Measurements from ENCODE around the gene TNK2. TPM values are rescaled to one million over a fixed set of nuclear protein-coding genes. Genes with fewer than 3 reads are reported as not detected.
"Not testable (repeated sequence)": the region's sequence is repeated elsewhere in the genome, so short reads cannot be mapped to it uniquely, and the experiment has no call there.

The TNK2 gene
- total RNA-seq, result 100 to 1,000 TPM; 150 to 177 TPM

DNA sequence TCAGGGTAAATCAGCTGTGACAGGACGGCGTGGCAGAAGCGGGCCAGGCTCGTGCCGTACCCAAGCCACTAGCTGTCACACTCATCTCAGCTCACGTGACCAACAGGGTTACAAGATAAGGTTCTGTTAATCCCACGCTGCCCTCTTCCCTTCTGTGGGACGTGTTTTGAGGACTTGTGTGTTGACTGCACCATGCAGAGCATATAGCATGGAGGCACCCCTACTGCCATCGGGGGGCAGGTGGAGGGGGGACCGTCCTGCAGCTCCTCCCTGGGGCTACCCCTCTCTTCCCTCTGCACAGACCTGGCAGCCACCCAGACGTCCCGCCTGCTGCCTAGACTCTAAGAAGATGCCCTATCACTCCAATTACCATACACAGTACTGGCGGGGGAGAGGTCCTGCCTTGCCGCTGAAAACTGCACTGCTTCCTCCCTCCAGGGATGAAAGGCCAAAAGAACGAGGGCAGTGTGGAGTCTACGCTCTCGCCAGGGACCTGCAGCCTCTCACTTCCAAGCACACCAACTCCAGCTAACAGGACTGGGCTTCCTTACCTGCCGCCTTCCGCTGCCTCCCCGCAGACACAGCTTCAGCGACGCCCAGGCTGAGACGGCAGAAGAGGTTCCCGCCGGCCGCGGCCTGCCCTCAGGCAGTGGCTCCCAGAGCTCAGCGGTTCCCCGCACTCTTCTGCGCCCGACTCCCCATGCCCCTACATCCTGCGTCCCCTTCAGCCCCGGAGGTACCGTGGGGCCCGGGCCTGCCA is at the start of gene TNK2:
TNK2 (minus strand) TSS at position 618 of the 760 bp plus-strand sequence. CDS start 19,963 bp downstream, outside the sequence.
- H3K27me3 Mint-ChIP-seq, result no peaks in the 10 kb centered on the region
- ATAC-seq (peak; percentile 25), DNase-seq (peak; percentile 75)
- CTCF ChIA-PET, result interaction anchor here (0.6 to 6.0 kb wide), 6 partner anchors 9 to 58 kb away, joined by 3 to 131 read pairs (median 8); no protein-coding TSS in a partner anchor
- H3K4me1 Mint-ChIP-seq, result peaks cover 43% of the 10 kb centered on the region
- H3K27ac Mint-ChIP-seq, result peak within 1 kb of the TSS; percentile 100
- peaks cover 28% of the 10 kb centered on the region for H3K36me3 Mint-ChIP-seq
- H3K4me3 Mint-ChIP-seq, result peak within 1 kb of the TSS; percentile 96
- no peaks in the 10 kb centered on the region for H3K9me3 Mint-ChIP-seq (ENCODE audit: low read depth)

DNA sequence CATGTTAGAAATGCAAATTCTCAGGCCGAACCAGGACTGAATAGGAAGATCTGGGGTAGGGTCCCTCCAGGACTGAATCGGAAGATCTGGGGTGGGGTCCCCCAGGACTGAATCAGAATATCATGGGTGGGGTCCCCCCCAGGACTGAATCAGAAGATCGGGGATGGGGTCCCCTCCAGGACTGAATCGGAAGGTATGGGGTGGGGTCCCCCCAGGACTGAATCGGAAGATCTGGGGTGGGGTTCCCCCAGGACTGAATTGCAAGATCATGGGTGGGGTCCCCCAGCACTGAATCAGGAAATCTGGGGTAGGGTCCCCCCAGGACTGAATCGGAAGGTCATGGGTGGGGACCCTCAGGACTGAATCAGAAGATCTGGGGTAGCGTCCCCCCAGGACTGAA is 48.2 kb upstream of the TNK2 start:
- Mint-ChIP-seq H3K36me3 (peaks cover 21% of the 10 kb centered on the region), H3K9me3 (ENCODE audit: low read depth) (peaks cover 2% of the 10 kb centered on the region), H3K27ac (no peak overlapping the region), H3K27me3 (no peaks in the 10 kb centered on the region), H3K4me3 (no peak overlapping the region), H3K4me1 (peaks cover 30% of the 10 kb centered on the region)
- DNase-seq, result no peak
- ATAC-seq, result no peak
- CTCF ChIA-PET, result no interaction called here

DNA sequence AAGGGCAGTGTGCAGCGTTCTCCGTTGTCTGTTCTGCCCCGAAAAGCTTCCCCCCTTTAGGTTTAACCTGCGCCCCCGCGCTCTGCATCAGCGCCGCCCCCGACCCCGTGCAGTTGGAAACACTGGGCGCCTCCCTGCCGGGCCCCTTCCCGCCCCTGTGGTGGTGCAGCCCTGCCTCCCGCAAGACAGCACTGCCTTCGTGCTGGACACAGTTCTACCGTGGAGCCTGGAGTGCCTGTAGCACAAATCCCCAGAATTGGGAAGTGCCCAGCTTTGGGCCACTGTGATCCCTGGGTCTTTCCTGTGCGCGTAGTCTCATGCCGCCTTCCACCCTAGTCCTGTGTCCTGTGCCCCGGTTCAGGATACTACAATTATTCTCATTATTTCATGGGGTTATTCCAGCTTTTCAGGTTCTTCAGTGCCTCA is 47.1 kb upstream of the TNK2 start:
- DNase-seq, result peak; percentile 39
- H3K9me3 Mint-ChIP-seq (ENCODE audit: low read depth); H3K27me3 Mint-ChIP-seq; CTCF ChIA-PET; ATAC-seq: not testable (repeated sequence)
- Mint-ChIP-seq H3K36me3 (peaks cover 13% of the 10 kb centered on the region), H3K4me3 (peak overlapping the region; percentile 56), H3K27ac (peak overlapping the region; percentile 67), H3K4me1 (peaks cover 33% of the 10 kb centered on the region)

DNA sequence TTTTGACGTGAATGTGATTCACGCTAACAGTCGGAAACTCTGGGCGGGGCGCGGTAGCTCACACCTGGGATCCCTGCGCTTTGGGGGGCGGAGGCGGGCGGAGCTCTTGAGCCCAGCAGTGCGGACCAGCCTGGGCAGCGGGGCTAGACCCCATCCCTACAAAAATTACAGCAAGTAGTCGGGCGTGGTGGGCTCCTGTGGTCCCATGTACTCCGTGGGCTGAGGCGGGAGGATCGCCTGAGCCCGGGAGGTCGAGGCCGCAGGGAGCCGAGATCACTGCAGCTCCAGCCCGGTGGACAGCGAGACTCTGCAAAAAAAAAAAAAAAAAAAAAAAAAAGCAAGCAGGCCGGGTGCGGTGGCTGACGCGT is 46.4 kb upstream of the TNK2 start:
- Mint-ChIP-seq H3K4me1 (peaks cover 36% of the 10 kb centered on the region), H3K36me3 (peaks cover 11% of the 10 kb centered on the region), H3K27ac (peak overlapping the region; percentile 43), H3K4me3 (peak overlapping the region; percentile 46)
- H3K9me3 Mint-ChIP-seq (ENCODE audit: low read depth); CTCF ChIA-PET; H3K27me3 Mint-ChIP-seq: not testable (repeated sequence)
- peak; percentile 60 for ATAC-seq
- peak; percentile 41 for DNase-seq

DNA sequence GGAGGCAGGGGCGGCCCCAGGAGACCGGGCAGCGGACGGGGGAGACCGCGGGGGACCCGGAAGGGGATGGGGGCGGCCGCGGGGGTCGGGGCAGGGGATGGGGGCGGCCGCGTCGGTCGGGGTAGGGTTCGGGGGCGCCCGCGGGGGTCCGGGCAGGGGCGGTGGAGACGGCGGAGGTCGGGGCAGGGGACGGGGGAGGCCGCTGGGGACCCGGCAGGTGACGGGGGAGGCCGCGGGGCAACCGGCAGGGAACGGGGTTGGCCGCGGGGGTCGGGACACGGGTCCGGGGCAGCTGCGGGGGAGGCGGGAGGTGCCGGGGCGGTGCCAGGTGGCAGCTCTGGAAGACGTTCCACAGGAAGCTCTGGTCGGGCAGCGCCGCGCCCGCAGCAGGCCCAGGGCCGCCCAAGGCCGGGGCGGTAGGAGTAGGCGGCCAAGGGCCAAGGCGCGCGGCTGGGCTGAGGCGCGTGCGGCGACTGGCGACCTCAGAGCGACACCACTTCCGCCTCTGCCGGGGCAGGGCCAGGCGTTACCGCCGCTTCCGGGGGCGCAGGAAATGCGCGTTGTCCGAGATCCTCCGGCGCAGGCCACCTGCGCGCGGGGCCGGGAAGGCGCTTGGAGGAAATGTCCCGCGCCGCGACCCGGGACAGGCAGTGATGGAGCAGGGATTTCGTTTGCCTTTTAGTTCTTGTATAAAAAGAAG is 45.9 kb upstream of the TNK2 start:
- CTCF ChIA-PET; H3K27me3 Mint-ChIP-seq; H3K9me3 Mint-ChIP-seq (ENCODE audit: low read depth); H3K36me3 Mint-ChIP-seq: not testable (repeated sequence)
- peaks cover 33% of the 10 kb centered on the region for H3K4me1 Mint-ChIP-seq
- H3K4me3 Mint-ChIP-seq, result peak overlapping the region; percentile 46
- H3K27ac Mint-ChIP-seq, result peak overlapping the region; percentile 43
- ATAC-seq (peak; percentile 96), DNase-seq (peak; percentile 83)

DNA sequence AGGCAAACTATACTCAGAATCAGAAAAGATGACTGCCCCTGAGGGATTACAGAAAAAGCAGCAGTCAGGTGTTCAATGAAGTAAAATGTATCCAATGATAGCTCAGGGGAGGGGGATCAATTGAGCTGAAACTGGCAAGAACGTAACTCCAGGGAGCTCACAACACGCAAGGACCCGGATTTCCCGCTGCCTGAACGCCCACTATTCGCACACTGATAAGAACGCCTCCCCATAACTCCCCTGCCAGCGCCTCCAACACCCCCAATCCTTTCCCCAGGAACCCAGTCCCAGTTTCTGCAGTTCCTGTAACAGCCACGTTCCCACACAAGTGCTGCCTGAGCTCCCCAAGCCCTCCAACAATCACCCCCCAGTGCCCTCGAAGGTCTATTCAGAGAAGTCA is 44.2 kb upstream of the TNK2 start:
- H3K27ac Mint-ChIP-seq; H3K9me3 Mint-ChIP-seq (ENCODE audit: low read depth); H3K36me3 Mint-ChIP-seq; CTCF ChIA-PET; DNase-seq; H3K27me3 Mint-ChIP-seq; ATAC-seq: not testable (repeated sequence)
- Mint-ChIP-seq H3K4me3 (peak overlapping the region; percentile 29), H3K4me1 (peaks cover 26% of the 10 kb centered on the region)

DNA sequence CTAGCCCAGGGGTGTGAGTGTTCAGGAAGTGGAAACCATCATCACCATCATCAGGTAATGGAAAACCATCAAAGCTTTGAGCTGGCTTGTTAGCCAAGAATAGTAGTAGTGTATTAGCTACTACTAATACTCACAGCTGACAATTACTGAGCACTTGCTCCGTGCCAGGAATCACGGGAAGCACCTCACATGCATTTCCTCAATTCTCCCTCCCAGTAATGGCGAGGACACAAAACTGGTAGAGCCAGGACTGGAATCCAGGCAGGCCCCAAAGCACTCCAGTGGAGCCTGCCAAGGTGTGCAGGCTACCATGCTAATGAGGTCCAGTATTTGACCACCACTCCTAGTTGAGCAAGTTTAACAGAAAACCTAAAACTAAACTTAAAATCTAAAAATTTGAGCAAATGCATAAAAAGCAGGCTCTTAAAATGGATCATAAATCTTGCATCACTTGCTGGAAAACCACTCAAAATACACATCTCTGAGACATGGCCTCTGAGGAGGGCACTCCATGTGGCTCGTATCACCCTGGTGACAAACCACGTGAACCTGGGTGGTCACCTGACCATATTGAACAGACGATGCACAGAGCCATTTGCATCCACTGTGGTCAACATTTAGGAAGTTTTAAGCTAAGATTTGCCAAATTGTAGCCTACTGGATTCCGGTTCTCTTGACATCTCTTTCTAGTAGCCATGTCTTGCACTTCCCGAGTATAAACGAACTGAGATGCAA is 43.3 kb upstream of the TNK2 start:
- CTCF ChIA-PET, result interaction anchor here (1.2 kb wide), 1 partner anchor 57 kb away, joined by 4 read pairs; no protein-coding TSS in a partner anchor
- not testable (repeated sequence) for H3K4me3 Mint-ChIP-seq; H3K36me3 Mint-ChIP-seq; H3K27ac Mint-ChIP-seq; ATAC-seq; H3K27me3 Mint-ChIP-seq; H3K9me3 Mint-ChIP-seq (ENCODE audit: low read depth)
- DNase-seq, result peak; percentile 42
- H3K4me1 Mint-ChIP-seq, result peaks cover 26% of the 10 kb centered on the region

DNA sequence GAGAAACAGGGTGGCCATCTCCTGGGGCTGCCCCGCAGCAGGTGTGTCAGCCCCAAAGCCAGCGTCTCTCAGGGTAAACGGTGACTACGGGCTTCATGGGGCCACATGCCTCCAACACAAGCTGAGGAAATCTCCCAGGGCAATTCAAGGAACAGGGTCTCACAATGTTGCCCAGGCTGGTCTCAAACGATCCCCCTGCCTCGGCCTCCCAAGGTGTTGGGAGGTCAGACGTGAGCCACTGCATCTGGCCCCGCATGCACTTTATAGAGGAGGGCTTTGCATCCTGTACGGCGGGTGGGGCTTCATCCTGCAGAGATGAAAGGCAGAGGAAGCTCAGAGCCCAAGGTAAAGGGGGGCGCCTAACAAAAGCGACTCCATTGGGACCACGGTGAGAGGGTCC is 42.4 kb upstream of the TNK2 start:
- not testable (repeated sequence) for H3K36me3 Mint-ChIP-seq; H3K4me3 Mint-ChIP-seq; ATAC-seq; H3K9me3 Mint-ChIP-seq (ENCODE audit: low read depth); H3K27ac Mint-ChIP-seq; H3K27me3 Mint-ChIP-seq
- CTCF ChIA-PET, result interaction anchor here (1.2 kb wide), 1 partner anchor 56 kb away, joined by 4 read pairs; no protein-coding TSS in a partner anchor
- DNase-seq, result peak; percentile 41
- peaks cover 21% of the 10 kb centered on the region for H3K4me1 Mint-ChIP-seq

DNA sequence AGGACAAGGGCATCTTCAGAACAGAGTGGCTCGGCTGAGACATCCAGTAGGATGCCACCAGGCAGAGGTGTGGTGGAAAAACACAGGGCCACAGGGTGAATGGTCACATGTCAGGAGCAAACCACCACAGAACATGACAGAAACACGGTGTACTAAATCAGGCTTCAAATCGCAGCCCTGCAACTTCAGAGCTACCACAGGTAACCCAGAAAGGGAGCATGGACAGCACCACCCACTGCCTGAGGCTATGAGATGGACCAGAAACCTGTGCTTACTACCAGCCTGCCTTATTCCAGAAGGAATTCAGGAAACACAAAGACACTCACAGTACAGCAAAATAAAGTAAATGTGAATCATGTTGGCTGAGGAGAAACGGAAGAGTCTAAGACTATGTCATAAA is 41.8 kb upstream of the TNK2 start:
- DNase-seq, result peak; percentile 37
- CTCF ChIA-PET, result interaction anchor here (1.2 kb wide), 1 partner anchor 56 kb away, joined by 4 read pairs; no protein-coding TSS in a partner anchor
- not testable (repeated sequence) for ATAC-seq; H3K27ac Mint-ChIP-seq; H3K9me3 Mint-ChIP-seq (ENCODE audit: low read depth); H3K4me3 Mint-ChIP-seq; H3K27me3 Mint-ChIP-seq; H3K36me3 Mint-ChIP-seq
- peaks cover 17% of the 10 kb centered on the region for H3K4me1 Mint-ChIP-seq

DNA sequence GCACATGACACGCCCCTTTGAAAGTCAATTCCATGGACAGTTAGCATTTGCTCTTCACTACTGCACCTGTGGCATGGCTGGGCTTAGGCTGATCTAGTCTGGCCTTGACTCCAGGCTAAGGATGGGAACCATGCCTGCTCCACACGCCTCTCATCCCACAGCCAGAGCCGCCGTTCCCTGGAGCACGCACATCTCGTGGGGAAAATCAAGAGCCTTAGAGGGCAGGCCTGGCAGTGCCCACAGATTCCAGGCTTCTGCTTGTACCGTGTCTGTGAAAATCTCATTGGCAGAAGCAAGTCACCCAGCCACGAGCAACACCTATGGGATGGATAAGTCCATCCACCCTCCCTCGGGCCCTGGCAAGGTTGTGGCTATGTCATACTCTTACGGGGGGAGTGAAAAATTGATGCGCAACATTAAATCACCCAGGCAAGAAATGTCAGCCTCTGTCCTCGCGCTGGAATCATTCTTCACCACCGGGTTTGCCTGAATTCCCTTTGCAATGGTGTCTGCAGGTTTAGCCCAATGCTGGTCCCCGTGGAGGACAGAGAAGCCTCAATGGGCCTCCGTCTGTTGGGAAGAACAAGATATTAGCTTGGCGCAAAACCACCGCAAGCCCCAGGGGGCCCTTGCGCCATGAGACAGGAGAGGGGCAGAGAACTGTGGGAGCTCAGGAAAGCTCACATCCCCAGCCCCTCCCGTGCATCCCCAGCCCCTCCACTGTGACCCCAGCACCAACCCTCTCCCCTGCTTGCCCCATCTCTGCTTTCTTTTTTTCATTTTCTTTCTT is 38.8 kb upstream of the TNK2 start:
- H3K4me3 Mint-ChIP-seq; H3K27me3 Mint-ChIP-seq; ATAC-seq; H3K36me3 Mint-ChIP-seq; DNase-seq; CTCF ChIA-PET; H3K9me3 Mint-ChIP-seq (ENCODE audit: low read depth); H3K27ac Mint-ChIP-seq: not testable (repeated sequence)
- peaks cover 14% of the 10 kb centered on the region for H3K4me1 Mint-ChIP-seq

DNA sequence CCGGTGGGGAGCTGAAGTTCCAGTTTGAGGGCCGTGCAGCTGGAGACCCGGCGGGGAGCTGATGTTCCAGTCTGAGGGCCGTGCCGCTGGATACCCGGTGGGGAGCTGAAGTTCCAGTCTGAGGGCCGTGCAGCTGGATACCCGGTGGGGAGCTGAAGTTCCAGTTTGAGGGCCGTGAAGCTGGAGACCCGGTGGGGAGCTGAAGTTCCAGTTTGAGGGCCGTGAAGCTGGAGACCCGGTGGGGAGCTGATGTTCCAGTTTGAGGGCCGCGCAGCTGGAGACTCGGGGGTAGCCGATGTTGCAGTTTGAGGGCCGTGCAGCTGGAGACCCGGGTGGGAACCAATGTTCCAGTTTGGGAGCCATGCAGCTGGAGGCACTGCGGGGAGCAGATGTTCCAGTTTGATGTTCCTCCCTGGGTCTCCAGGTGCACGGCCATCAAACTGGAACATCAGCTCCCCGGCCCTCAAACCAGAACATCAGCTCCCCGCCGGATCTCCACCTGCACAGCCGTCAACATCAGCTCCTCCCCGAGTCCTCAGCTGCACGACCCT is 33.0 kb upstream of the TNK2 start:
- H3K36me3 Mint-ChIP-seq; H3K4me1 Mint-ChIP-seq; H3K27ac Mint-ChIP-seq; H3K9me3 Mint-ChIP-seq (ENCODE audit: low read depth); DNase-seq; CTCF ChIA-PET; ATAC-seq; H3K4me3 Mint-ChIP-seq; H3K27me3 Mint-ChIP-seq: not testable (repeated sequence)

DNA sequence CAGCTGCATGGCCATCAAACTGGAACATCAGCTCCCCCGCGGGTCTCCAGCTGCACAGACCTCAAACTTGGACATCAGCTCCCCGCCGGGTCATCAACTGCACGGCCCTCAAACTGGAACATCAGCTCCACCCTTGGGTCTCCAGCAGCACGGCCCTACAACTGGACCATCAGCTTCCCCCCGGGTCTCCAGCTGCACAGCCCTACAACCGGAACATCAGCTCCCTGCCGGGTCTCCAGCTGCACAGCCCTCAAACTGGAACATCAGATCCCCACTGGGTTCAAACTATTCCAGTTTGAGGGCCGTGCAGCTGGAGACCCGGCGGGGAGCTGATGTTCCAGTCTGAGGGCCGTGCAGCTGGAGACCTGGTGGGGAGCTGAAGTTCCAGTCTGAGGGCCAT is 32.5 kb upstream of the TNK2 start:
- CTCF ChIA-PET, result interaction anchor here (0.9 to 1.3 kb wide), 2 partner anchors 26 to 60 kb away, joined by 3 to 5 read pairs; no protein-coding TSS in a partner anchor
- not testable (repeated sequence) for H3K4me1 Mint-ChIP-seq

More for the DNA sequence above, 32.5 kb upstream of the TNK2 start:
- H3K27ac Mint-ChIP-seq; H3K4me3 Mint-ChIP-seq; H3K36me3 Mint-ChIP-seq; DNase-seq; ATAC-seq; H3K27me3 Mint-ChIP-seq; H3K9me3 Mint-ChIP-seq (ENCODE audit: low read depth): not testable (repeated sequence)
